Embryonic facial prominence (tissue), 1 donor: Measurements from ENCODE around the gene UBC.

Source experiments
- DNase-seq: peaks from one replicate; pipeline ENCODE4 v3.0.0-alpha.2; 2016; ENCODE audit errors: extremely low spot score

Gene UBC

DNA sequence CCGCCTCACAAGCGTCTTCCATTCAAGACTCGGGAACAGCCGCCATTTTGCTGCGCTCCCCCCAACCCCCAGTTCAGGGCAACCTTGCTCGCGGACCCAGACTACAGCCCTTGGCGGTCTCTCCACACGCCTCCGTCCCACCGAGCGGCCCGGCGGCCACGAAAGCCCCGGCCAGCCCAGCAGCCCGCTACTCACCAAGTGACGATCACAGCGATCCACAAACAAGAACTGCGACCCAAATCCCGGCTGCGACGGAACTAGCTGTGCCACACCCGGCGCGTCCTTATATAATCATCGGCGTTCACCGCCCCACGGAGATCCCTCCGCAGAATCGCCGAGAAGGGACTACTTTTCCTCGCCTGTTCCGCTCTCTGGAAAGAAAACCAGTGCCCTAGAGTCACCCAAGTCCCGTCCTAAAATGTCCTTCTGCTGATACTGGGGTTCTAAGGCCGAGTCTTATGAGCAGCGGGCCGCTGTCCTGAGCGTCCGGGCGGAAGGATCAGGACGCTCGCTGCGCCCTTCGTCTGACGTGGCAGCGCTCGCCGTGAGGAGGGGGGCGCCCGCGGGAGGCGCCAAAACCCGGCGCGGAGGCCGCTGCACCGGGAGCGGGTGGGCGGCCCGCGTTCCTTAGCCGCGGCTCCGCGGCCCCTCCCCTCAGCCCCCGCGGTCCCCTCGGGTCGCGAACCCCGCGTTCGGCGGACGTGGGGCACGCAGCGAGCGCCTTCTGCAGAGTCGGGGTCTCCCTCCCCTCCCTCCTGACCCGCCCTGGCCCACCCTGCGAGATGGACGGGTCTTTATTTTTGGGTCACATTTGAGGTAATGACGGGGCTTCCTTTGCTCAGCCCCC, at the start of gene UBC:
TSS of gene UBC (minus strand) at position 259 of the 847 bp plus-strand sequence. CDS start 879 bp downstream, outside the sequence.
- peak; percentile 89 for DNase-seq

DNA sequence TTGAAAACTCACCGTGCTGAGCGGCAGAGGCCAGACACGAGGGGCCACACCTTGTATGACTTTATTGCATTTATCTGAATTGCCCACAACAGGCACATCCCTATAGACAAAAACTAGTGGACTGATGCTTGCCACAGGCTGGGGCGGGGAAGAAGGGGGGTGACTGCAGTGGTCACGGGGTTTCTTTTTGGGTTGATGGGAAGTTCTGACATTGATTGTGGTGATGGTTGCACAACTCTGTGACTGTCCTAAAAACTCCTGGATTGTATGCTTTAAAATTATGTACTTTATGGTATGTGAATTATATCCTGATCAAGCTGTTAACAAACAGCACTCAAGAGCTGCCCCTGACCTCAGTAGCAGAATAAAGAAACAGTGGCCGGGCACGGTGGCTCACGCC, 48.8 kb upstream of the UBC start:
- no peak for DNase-seq

DNA sequence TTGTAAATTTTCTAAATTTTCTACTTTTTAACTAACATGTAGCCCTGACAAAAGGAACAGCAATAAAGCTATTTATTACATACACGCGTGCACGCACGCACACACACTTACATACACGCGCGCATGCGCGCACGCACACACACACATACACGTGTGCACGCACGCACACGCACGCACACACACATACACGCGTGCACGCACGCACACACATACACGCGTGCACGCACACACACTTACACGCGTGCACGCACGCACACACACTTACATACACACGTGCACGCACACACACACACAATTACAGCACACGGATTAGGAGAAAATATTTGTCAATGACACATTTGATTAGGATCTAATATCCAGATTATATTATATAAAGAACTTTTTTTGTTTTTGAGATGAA, 46.6 kb upstream of the UBC start:
- DNase-seq: no peak

DNA sequence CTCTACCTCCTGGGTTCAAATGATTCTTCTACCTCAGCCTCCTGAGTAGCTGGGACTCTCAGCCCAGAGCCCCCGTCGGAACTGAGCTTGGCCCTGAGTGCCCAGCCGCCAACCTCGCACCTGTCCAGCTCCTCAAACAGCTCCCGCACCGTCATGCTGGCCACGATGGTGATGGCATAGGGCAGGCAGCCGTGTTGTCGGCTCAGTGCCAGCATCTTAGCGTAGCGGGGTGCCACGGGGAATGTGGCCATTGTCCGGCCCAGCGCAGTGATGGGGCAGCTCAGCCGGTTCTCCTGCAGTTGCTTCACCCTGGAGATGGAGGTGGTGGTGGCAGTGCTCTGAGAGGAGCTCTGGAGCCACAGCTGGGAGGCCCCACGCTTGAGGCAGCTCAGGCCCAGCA, 42.1 kb upstream of the UBC start:
- DNase-seq: no peak

DNA sequence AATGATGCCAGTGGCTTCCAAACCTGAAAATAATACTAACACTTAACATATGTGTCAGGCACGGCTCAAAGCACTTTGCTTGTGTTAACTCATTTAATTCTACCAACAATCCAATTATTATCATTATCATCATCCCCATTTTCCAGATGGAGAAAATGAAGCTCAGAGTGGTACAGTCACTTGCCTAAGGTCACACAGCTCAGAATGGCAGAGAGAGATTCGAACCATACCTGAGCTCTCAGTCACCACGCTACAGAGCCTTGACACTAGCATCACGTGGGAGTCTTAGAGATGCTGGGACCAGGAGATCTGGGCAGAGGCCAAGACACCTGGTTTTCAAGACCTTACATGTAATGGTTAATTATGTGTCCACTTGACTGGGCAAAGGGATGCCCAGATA, 40.3 kb upstream of the UBC start:
- DNase-seq: no peak

DNA sequence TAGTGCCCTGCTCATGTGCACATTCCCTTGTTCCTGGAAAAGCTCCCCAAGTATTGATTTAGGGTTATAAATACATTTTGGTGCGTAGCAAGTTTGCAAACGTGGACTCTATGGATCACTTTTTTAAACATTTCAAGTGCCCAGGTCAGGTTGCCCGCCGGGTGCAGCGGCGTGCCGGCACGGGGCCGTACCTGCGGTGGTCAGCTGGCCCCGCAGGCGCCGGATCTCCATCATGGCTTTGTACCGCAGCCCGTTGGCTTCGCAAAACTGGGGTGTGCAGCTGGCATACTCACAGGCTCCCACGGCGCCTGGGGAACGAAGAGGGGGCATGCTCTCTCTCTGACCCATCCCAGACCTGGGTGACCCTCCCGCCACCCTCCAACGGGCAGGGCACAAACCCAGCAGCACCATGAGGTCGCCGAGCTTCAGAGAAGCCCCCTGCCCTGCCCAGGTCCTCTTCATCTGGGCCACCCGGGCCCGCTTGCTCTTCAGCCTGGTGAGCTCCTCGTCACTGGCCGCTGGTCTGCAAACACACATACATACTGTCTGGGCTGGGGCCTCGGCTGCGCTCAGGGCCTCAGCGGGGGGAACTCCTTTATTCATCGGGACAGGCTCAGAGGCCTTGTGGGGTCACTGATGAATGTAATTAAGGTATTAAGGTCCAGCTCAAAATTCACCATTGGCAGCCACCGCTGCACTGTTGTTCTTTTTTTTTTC, 39.4 kb upstream of the UBC start:
- no peak for DNase-seq

DNA sequence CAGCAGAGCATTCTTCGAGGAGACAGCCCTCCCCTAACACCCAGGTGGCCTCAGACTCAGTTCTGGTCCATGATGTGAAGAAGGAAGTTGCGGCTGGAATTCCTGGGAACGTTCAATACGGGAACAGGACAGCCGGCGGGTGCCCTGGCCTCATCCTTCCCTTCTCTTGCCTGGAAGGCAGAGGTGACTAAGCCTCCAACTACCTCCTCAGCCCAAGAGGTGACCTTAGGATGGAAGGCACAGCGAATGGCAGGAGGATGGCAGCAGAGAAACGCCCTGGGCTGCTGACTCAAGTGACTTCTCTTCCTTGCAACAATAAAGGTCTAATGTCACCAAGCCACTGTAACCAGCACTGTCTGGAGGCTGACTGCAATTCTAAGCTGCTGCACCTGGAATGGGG, 38.4 kb upstream of the UBC start:
- no peak for DNase-seq

DNA sequence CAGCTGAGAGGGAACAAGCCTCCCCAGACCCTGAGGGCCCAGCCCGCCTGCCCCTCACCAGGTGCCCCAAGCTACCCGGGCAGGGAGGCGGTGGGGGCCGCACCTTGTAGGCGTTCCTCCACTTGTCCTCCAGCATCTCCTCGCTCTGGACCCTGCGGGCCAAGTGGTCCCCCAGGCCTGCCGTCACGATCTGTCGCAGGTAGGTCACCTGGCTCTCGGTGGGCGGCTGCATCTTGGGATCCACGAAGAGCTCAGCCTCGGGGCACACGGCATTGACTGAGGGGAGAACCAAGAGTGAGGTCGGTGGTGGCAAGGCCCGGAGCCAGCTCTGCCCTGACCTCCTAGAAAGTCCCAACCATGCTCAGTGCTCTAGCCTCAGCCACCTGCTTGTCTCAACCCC, 37.8 kb upstream of the UBC start:
- no peak for DNase-seq

DNA sequence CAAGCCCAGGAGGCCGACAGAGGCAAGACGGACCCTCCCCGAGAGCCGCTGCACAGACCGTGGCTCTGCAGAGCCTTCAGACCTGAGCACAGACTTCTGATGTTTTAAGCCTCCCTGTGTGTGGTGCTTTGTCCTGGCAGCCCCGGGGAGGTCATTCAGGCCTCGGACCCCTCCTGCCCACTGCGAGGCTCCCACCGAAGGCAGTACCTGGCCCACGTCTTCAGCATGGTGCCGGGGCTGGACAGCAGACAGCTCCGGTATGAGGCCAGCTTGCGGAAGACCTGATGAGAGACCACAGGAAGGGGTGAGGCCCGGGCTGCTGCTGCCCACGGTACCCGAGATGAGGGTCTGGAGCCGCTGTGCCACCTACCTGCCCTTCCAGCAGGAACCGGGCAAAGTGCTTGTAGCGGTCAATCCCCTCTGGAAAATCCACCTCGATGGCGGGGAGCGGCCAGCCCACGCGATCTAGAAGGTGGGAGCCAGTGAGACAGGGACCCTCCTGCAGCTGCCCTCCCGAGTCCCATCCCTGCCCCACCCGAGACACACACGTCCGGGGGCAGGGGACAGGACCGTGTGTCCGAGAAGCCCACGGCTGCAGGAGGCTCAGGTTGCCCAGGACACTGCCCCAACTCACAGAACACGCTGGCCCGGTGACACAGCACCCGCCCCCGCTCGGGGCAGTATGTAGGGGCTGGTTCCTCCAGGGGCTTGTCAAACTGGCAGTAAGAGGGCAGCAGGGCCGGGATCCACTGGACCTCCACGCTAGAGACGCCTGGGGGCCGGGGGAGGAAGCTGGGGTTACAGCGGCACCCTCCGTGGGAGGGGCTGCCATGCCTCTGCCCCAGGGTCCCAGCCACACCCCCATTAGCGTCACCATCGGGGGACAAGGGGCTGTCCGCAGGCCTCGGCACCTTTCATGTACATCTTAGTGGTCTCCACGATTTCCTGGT, 35.6 kb upstream of the UBC start:
- DNase-seq: no peak

DNA sequence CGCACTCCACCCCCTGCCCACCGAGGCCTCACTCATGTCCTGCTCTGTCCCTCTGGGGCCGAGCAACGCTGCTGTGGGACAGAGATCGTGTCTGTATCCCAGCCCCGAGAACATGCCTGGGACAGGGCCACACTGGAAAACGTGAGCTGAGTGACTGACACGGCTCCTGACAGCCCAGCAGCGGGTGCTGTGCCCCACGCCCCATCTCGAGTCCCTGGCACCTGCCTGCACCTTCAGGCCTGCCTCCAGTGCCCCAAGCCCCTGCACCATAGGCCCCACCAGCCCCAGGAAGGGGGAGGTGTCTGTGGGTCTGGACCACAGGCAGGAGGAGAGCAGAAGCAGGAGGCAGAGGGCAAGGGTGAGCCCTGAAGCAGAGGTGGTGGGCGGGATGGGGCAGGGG, 34.6 kb upstream of the UBC start:
- DNase-seq: no peak

DNA sequence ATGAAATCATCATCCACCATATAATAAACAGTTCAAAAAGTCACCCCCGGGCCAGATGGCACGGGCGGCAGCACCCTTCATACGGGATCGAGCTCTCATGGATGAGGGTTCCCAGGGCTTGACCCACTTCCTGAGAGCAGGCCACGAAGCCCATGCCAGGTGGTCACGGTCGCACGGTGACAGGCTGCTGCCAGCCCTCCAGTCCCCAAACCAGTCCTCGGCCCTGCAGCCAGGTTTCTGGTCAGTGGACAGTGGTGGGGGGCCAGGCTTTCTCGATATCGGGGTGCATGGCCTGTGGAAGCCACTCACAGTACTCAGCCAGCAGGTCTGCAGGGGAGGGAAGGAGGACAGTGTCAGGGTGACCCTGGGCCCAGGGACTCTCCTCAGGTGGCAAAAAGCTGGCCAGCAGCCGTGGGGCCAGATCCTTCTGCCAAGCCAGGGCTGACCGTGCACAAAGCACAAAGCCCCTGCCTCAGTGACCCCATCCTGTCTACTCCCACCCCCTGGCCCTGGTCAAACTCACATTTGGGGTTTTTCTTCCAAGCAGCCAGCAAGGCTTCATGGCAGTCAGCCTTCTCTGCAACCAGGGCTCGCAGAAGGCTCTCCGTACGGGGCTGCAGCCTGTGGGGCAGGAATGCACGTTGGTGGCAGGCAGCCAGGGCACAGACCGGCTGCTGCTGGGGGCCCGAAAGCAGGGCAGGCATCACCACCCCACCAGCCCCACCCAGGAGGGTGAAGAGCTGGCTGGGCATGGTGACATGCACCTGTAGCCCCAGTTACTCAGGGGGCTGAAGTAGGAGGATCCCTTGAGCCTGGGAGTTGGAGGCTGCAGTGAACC, 33.3 kb upstream of the UBC start:
- no peak for DNase-seq

DNA sequence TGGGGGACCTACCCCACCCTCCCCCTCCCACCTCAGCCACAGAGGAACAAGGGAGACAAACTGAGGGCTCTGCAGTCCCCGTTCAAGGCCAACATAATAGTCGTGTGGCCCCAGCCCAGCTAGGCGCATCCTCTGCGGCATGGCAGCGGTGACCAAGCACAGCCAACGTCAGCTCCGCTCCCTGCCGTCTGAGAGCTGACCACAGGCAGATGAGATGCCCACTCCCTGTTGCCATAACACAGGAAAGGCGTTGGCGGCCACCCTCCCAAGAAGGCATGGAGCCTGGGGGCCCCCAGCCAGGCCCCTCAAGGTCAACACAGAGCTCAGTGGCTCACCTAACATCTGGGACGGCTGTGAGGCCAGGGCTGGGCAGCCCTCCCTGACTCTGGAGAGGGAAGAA, 32.6 kb upstream of the UBC start:
- DNase-seq: no peak

DNA sequence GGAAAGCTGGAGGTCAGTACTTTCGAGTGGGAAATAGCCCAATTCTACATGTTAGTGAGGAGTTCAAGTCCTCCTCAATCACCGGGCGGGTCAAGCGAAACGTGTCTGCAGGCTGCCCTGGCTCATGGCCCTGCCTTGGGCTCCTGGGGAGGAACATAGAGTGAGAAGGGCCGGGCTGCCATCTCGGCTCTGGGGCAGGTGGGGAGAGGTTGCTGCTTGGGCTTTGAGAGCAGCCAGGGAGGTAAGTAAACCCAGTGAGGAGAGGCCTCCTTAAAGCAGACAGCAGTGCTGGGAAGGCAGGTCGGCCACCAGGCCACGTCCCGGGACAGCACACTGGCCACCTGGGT, 32.0 kb upstream of the UBC start:
- no peak for DNase-seq

DNA sequence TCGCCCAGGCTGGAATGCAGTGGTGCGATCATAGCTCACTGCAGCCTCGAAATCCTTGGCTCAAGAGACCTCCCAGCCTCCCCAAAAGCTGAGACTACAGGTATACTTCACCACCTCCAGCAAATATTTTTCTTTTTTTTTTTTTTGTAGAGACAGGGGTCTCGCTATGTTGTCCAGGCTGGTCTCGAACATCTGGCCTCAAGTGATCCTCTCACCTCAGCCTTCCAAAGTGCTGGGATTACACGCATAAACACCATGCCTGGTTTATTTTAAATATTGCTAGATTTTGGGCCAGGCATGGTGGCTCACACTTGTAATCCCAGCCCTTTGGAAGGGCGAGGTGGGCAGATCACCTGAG, 26.7 kb upstream of the UBC start:
- DNase-seq: no peak

DNA sequence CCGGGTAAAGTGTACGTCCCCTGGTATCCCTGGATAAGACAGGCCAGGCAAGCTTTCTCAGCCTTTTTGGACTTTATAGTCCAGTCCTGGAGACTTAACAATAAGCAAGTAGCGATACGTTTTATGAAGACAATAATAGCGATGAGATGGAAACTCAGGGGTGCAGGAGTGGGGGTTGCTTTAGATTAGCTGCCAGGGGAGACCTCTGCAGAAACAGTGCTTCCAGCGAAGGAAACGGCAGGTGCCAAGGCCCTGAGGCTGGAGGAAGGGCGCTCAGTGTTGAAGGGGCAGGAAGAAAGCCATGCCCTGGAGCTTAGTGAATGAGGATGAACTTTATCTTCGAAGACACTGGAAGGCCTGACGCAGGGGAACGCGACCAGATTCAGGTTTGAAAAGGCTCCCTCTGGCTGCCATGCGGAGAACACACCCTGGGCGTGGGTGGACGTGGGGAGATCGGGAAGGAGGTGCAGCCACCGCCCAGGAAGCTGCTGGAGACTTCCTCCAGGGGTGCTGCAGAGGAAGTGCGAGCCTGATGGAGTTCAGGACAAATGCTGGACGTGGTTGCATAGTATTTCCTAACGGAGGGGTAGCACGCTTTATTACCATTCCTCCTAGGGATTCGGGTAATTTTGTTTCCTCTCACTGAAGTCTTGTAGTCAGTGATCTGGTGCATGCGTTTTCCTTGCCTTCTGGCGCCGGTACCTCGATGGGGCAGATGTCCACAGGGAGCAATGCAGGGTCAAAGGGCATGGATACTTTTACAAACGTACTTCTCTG, 26.1 kb upstream of the UBC start:
- DNase-seq: peak; percentile 78

DNA sequence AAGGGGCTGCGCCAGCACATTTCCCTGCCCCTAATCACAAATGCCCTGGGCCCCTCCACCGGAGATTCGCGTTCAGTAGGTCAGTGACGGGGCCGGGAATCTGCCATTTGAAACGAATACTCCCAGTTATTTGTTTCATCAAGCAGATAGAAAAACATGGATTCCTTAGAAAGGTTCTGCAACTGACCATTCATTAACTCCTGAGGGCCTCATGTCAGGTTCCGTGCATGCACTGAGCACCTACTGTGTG, 25.6 kb upstream of the UBC start:
- DNase-seq: no peak

DNA sequence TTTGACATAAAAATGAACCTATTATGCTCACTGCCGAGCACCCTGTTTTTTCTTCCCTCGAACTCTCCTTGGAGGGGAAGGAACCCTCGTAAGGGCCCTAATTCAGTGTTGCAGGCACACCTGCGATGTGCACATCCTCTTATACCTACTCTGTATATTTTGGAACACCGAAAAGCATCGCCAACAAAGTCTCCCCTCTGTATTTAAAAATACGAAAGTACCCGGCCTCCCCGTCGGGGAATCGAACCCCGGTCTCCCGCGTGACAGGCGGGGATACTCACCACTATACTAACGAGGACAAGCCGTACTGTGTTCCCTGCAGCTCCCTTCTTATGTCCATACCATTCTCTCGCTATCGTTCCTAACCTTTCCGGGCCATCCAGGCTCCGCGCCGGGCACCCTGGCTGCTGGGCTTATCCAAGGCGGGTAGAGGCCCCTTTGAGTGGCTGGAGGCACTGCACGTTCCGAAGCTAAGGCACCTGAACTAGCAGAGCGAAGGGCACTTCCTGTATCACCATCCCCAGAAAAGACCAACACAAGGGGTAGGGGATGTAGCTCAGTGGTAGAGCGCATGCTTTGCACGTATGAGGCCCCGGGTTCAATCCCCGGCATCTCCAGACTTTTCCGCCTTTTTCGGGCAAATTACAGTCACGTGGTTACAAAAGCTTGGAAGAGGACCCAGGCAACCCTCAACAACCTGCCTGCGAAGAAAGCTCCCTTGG, 25.1 kb upstream of the UBC start:
- peak; percentile 91 for DNase-seq

DNA sequence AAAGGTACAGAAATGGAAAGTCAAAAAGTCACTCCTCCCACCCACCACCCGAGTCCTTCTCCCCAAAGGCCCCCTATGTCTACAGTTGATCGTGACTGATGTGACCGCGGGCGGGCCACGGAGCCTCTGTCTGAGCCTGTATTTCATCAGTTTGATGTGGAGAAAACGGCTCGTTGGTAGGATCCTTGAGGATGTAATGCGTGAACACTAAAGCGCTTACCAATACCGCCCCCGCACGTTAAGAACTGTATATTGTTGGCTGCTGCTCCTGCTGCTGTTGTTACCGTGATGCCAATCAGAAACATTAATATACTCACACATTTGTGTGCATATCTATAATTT, 24.6 kb upstream of the UBC start:
- DNase-seq: peak; percentile 84

DNA sequence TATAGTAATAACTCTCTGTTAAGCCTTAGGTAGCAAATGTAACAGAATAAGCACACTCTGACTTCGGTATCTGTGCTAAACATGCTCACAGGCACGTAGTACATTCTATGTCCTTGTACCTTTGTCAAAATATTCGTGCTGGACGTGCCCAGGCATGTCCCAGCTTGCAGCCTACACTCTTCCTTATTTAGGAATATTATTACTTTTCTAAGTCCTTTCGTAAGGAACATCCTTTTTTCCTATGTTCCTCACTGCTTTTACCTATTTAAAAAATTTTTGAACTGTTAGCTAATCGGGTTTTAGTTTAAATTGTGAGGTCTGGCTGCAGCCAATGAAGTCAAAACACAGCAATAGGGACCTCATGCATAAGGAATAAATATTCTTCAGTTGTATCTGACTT, 24.1 kb upstream of the UBC start:
- DNase-seq: no peak

DNA sequence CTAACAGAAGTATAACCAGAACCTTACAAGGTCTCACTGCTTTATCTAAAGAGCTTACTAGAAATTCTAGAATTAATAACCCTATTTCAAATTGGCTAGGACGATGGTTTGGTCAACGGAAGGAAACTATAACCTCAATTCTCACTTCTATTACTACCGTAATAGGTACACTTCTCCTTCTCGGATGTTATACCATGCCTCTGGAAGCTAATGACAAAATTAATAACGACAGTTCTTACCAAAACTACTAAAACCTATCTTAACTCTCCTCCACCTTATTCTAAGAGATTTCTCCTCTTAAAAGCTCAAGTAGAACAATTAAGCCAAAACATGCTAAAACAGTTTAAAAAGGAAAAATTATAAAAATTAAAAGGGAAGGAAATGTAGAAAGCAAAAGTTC, 23.7 kb upstream of the UBC start:
- no peak for DNase-seq
